GM12891 (cell line): ENCODE results near the gene DNM3.

Experiments
- POLR2AphosphoS5 ChIP-seq: IDR thresholded peaks from 2 replicates; pipeline ENCODE4 v1.6.1; 2011; ENCODE audit warnings: low read depth, low read length, control low read depth
- POU2F2 ChIP-seq: IDR thresholded peaks from 2 replicates; pipeline ENCODE4 v1.6.1; 2011; ENCODE audit warnings: low read depth, mild to moderate bottlenecking, control low read depth, low read length, moderate library complexity
- SPI1 ChIP-seq: IDR thresholded peaks from 2 replicates; pipeline ENCODE4 v1.6.1; 2011; ENCODE audit warnings: low read depth, low read length, control low read depth
- TAF1 ChIP-seq: IDR thresholded peaks from 2 replicates; pipeline ENCODE4 v1.6.1; 2011; ENCODE audit warnings: low read depth, low read length, control low read depth

DNA sequence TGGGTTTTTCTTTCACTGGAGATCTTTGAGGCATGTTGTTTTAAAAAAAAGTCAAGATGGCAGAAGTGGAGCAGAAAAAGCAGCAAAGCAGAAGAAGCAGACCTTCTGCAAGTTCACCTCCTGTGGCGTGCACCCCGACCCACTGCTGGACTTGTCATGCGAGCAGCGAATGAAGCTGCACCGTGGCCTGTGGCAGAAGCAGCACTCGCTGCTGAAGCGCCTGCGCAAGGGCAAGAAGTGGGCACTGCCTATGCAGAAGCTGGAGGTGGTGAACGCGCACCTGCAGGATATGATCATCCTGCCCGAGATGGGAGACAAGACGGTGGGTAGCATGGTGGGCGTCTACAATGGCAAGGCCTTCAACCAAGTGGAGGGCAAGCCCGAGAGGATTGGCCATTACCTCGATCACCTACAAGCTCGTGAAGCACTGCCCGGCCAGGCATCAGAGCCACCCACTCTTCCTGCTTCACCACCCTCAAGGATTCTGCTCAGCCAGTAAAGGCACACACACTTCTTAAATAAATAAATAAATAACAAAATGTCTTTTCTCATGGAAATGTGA is 37.8 kb upstream of the DNM3 start:
- TF ChIP-seq TAF1 (no peak), POLR2AphosphoS5 (no peak), SPI1 (no peak), POU2F2 (no peak)
